CD14-positive monocyte (primary cell): ENCODE measurements around the gene RECK. TPM values are rescaled to one million over a fixed set of nuclear protein-coding genes. Genes with fewer than 3 reads are reported as not detected.

Experiments used
- DNase-seq, 3 donors: peaks; one replicate each; pipeline ENCODE4 v3.0.0-alpha.2; 2011 to 2022
- H2AFZ ChIP-seq: 2 replicates; pipeline ENCODE4 v1.6.0; 2012; ENCODE audit warnings: mild to moderate bottlenecking, low read depth, low read length, inconsistent platforms; ENCODE audit not compliant: insufficient read depth, poor library complexity, severe bottlenecking
- H3K27ac ChIP-seq, 2 donors: 1 replicate in 1 of 2; 2 replicates in 1 of 2; pipeline ENCODE4 v1.5.1; 2012 to 2013; ENCODE audit warnings: low read length in 2 of 2, control low read depth in 1 of 2, inconsistent platforms in 1 of 2, low read depth in 1 of 2, mild to moderate bottlenecking in 1 of 2
- H3K27me3 ChIP-seq, 2 donors: one replicate each; pipeline versions ENCODE4 v1.6.0 to v1.6.1; 2011 to 2013; ENCODE audit warnings: low read length in 2 of 2; ENCODE audit not compliant: control insufficient read depth in 2 of 2, insufficient read depth in 2 of 2
- H3K36me3 ChIP-seq, 2 donors: replicated peaks in 1 of 2; 1 replicate in 1 of 2; 2 replicates in 1 of 2; pipeline versions ENCODE4 v1.5.1 to v1.6.1; 2012 to 2013; ENCODE audit warnings: low read length in 2 of 2, control low read depth in 1 of 2, inconsistent platforms in 1 of 2, mild to moderate bottlenecking in 1 of 2; ENCODE audit not compliant: insufficient read depth in 2 of 2, control insufficient read depth in 1 of 2
- H3K4me1 ChIP-seq, 2 donors: 1 replicate in 1 of 2; 2 replicates in 1 of 2; pipeline versions ENCODE4 v1.5.1 to v1.6.1; 2012 to 2013; ENCODE audit warnings: low read length in 2 of 2, control low read depth in 1 of 2, inconsistent platforms in 1 of 2, mild to moderate bottlenecking in 1 of 2, moderate library complexity in 1 of 2; ENCODE audit not compliant: insufficient read depth in 2 of 2, control insufficient read depth in 1 of 2
- H3K4me2 ChIP-seq: replicated peaks from 2 replicates; pipeline ENCODE3; 2012; ENCODE audit warnings: low read length, moderate library complexity, mild to moderate bottlenecking; ENCODE audit not compliant: poor library complexity, severe bottlenecking; ENCODE audit errors: extremely low read depth
- H3K4me3 ChIP-seq, 3 experiments: fragments of 200-600 bp in 1 of 3; sonication (generic) in 1 of 3; replicated peaks in 1 of 3; 1 replicate in 2 of 3; 2 replicates in 1 of 3; pipeline ENCODE4 v1.5.1; 2011 to 2013; ENCODE audit warnings: low read length in 3 of 3, mild to moderate bottlenecking in 3 of 3, control low read depth in 2 of 3, low read depth in 2 of 3, inconsistent platforms in 1 of 3, moderate library complexity in 1 of 3
- H3K79me2 ChIP-seq: 2 replicates; pipeline ENCODE4 v1.6.0; 2012; ENCODE audit warnings: mild to moderate bottlenecking, control low read depth, inconsistent platforms, low read length, moderate library complexity; ENCODE audit not compliant: insufficient read depth
- H3K9ac ChIP-seq: 2 replicates; pipeline ENCODE4 v1.6.0; 2017; ENCODE audit warnings: low read length, mild to moderate bottlenecking; ENCODE audit not compliant: insufficient read depth, poor library complexity, severe bottlenecking
- H3K9me3 ChIP-seq, 2 donors: replicated peaks in 1 of 2; 1 replicate in 1 of 2; 2 replicates in 1 of 2; pipeline versions ENCODE4 v1.5.1 to v1.6.1; 2012 to 2013; ENCODE audit warnings: low read length in 2 of 2, control low read depth in 1 of 2; ENCODE audit not compliant: control insufficient read depth in 1 of 2, insufficient read depth in 1 of 2
- H4K20me1 ChIP-seq: 2 replicates; pipeline ENCODE4 v1.6.0; 2012; ENCODE audit warnings: mild to moderate bottlenecking, low read length, control low read depth, moderate library complexity; ENCODE audit not compliant: insufficient read depth
- H3K27ac Mint-ChIP-seq, 7 donors: one replicate each; pipeline ENCODE4 v1.8.0; 2020; ENCODE audit warnings: mild to moderate bottlenecking in 7 of 7, mixed read lengths in 7 of 7, moderate library complexity in 6 of 7, inconsistent platforms in 2 of 7
- H3K27me3 Mint-ChIP-seq, 3 donors: one replicate each; pipeline ENCODE4 v1.8.0; 2021 to 2022; ENCODE audit warnings: low read depth in 3 of 3, mild to moderate bottlenecking in 3 of 3, mixed read lengths in 3 of 3, moderate library complexity in 3 of 3, inconsistent platforms in 1 of 3
- H3K36me3 Mint-ChIP-seq, 2 donors: one replicate each; pipeline ENCODE4 v1.8.0; 2020; ENCODE audit warnings: mixed read lengths in 2 of 2, inconsistent platforms in 1 of 2, mild to moderate bottlenecking in 1 of 2
- H3K4me1 Mint-ChIP-seq: one replicate; pipeline ENCODE4 v1.8.0; 2020; ENCODE audit warnings: mild to moderate bottlenecking, mixed read lengths
- H3K4me3 Mint-ChIP-seq, 2 donors: one replicate each; pipeline ENCODE4 v1.8.0; 2020; ENCODE audit warnings: mild to moderate bottlenecking in 2 of 2, mixed read lengths in 2 of 2, moderate library complexity in 1 of 2
- H3K9me3 Mint-ChIP-seq, 7 donors: one replicate each; pipeline ENCODE4 v1.8.0; 2020 to 2022; ENCODE audit warnings: mixed read lengths in 7 of 7, mild to moderate bottlenecking in 6 of 7, moderate library complexity in 6 of 7, inconsistent platforms in 2 of 7
- CTCF ChIP-seq: fragments of 200-600 bp; IDR thresholded peaks from one replicate; pipeline ENCODE4 v1.8.0; 2022; ENCODE audit warnings: antibody characterized with exemption, mild to moderate bottlenecking
- WGBS: methylation state at CpG from one replicate; pipeline ENCODE4 v1.1.5; 2013; ENCODE audit warnings: missing lambda C conversion rate; ENCODE audit not compliant: insufficient coverage; 5-methylcytosine and 5-hydroxymethylcytosine counted together
- intact Hi-C, 2 donors: fragments of 100-400 bp; cut with micrococcal nuclease; formaldehyde crosslinking; loops; one replicate each; pipeline versions ENCODE4 v1.15.0 to v1.15.1; 2023
- polyA plus RNA-seq, 3 donors: library from polyadenylated mRNA; depleted of rRNA in 1 of 3; unstranded in 2 of 3; stranded (reverse) in 1 of 3; fragments of 300-500 nt in 2 of 3; fragments of >200 nt in 1 of 3; fragmentation: Illumina TruSeq in 2 of 3; gene quantifications; 1 replicate in 2 of 3; 2 replicates in 1 of 3; pipeline ENCODE4 v1.2.3, GENCODE V29; 2012 to 2021

Gene RECK
- polyA plus RNA-seq, 3 donors: 5.0 to 5.2 (median 5.1) TPM

DNA sequence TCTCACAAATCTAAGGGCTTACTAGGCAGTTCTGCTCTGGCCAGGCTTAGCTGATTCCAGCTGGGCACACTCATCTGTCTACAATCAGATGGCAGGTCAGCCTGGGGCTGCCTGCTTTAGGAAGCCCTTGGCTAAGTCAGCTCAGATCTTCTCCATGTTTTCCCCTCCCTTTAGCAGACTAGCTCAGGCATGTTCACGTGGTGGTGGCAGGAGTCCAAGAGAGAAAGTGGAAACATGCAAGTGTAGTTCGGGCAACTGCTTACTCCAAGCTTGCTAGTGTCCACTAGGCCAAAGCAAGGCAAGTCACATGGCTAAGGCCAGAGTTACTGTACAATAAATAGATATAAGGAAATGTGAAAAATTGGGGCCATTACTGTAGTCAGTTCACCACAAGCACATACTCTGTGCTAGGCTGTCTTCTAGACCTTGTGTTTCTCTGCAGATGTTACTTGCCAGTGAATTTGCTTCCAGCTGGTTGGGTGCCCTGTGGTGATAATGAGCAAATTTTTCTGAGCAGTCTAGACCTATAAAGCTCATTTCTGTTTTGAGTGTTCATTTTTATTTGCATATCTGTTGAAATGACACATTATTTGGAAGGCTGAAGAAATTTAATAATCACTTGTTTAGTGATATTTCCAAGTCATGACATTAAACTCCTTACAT is 38.3 kb downstream of the RECK start:
- no CpG with 5 or more reads among the region's 2 CpGs for WGBS
- no peak for TF ChIP-seq CTCF
- no peak overlapping the region for H2AFZ ChIP-seq
- H3K4me3 ChIP-seq: no peak overlapping the region
- H3K27me3 ChIP-seq: no peaks in the 10 kb centered on the region
- no peak for DNase-seq
- no peak overlapping the region for H3K9ac ChIP-seq
- H3K36me3 ChIP-seq: no peaks in the 10 kb centered on the region
- Mint-ChIP-seq H3K27ac (peak overlapping the region in 1 of 7 donors; percentile 80), H3K4me3 (no peak overlapping the region), H3K9me3 (no peaks in the 10 kb centered on the region), H3K36me3 (peaks cover 6 to 10% of the 10 kb centered on the region in 2 donors), H3K27me3 (no peaks in the 10 kb centered on the region), H3K4me1 (peaks cover 11% of the 10 kb centered on the region)
- no peak overlapping the region for H3K27ac ChIP-seq
- H4K20me1 ChIP-seq: no peaks in the 10 kb centered on the region
- no peak overlapping the region for H3K4me2 ChIP-seq
- no peaks in the 10 kb centered on the region for H3K79me2 ChIP-seq
- H3K4me1 ChIP-seq: peaks cover 5 to 6% of the 10 kb centered on the region in 2 donors
- intact Hi-C loops: no loop called here
- H3K9me3 ChIP-seq: no peaks in the 10 kb centered on the region

- intact Hi-C loops: no loop called here
- H3K27me3 ChIP-seq: no peaks in the 10 kb centered on the region
- WGBS: no CpG with 5 or more reads among the region's 1 CpG
Measured at GRCh38 chr9:36078051-36078450, 41.3 kb downstream of the RECK start.

More at GRCh38 chr9:36078051-36078450, 41.3 kb downstream of the RECK start:
- peak overlapping the region in 1 of 2 donors; percentile 18 for H3K27ac ChIP-seq
- no peak overlapping the region for H3K27ac Mint-ChIP-seq
- H3K9me3 ChIP-seq: no peaks in the 10 kb centered on the region
- peak; percentile 41 to 66 (median 48) for DNase-seq
- no peak overlapping the region for H3K4me3 ChIP-seq
- no peaks in the 10 kb centered on the region for H3K27me3 Mint-ChIP-seq
- H3K9me3 Mint-ChIP-seq: no peaks in the 10 kb centered on the region
- peaks cover 4 to 10% of the 10 kb centered on the region in 2 donors for H3K36me3 Mint-ChIP-seq
- H2AFZ ChIP-seq: no peak overlapping the region
- peaks cover 19% of the 10 kb centered on the region for H3K4me1 Mint-ChIP-seq
- no peaks in the 10 kb centered on the region for H4K20me1 ChIP-seq
- H3K36me3 ChIP-seq: no peaks in the 10 kb centered on the region
- no peak overlapping the region for H3K4me2 ChIP-seq
- no peaks in the 10 kb centered on the region for H3K79me2 ChIP-seq
- H3K9ac ChIP-seq: no peak overlapping the region
- no peak for TF ChIP-seq CTCF
- H3K4me3 Mint-ChIP-seq: no peak overlapping the region
- peaks cover 5 to 10% of the 10 kb centered on the region in 2 donors for H3K4me1 ChIP-seq
